ENCODE results near the gene BAK1.
A peak's percentile ranks its signal among the peaks of the same experiment; 100 is the strongest.

The BAK1 gene

GRCh38 chr6:33579828-33580714 is at the start of gene BAK1:
TSS of gene BAK1 (minus strand) at chr6:33580276. CDS start at chr6:33577604, 2,672 bp downstream.
- DNase-seq = peak; percentile 94

GRCh38 chr6:33628401-33628964 is 48.4 kb upstream of the BAK1 start:
- DNase-seq = no peak

- no peak for DNase-seq
These were observed 47.8 kb upstream of the BAK1 start for GRCh38 chr6:33627876-33628275.

- DNase-seq = no peak
These were observed 44.8 kb upstream of the BAK1 start for GRCh38 chr6:33624856-33625255.

GRCh38 chr6:33623895-33624381 is 43.9 kb upstream of the BAK1 start:
- DNase-seq = no peak

- DNase-seq = no peak
These were observed 42.7 kb upstream of the BAK1 start for GRCh38 chr6:33622456-33623431.

- peak; percentile 64 for DNase-seq
These were observed 41.8 kb upstream of the BAK1 start for GRCh38 chr6:33621711-33622388.

- peak; percentile 56 for DNase-seq
These were observed 41.0 kb upstream of the BAK1 start, which contains the start of gene ITPR3 for GRCh38 chr6:33620856-33621710. TSS of gene ITPR3 (plus strand) at chr6:33621322. CDS start at chr6:33621603, 281 bp downstream.

- DNase-seq = peak; percentile 58
These were observed 40.2 kb upstream of the BAK1 start for GRCh38 chr6:33620158-33620855.

GRCh38 chr6:33619166-33619840 is 39.2 kb upstream of the BAK1 start:
- no peak for DNase-seq

- no peak for DNase-seq
These were observed 36.8 kb upstream of the BAK1 start for GRCh38 chr6:33616913-33617312.

- no peak for DNase-seq
These were observed 36.0 kb upstream of the BAK1 start for GRCh38 chr6:33616113-33616512.

- no peak for DNase-seq
These were observed 33.7 kb upstream of the BAK1 start for GRCh38 chr6:33613795-33614168.

- peak; percentile 56 for DNase-seq
These were observed 33.2 kb upstream of the BAK1 start for GRCh38 chr6:33613146-33613794.

- no peak for DNase-seq
These were observed 31.0 kb upstream of the BAK1 start for GRCh38 chr6:33610779-33611732.

GRCh38 chr6:33610067-33610466 is 30.0 kb upstream of the BAK1 start:
- DNase-seq = no peak

- no peak for DNase-seq
These were observed 29.5 kb upstream of the BAK1 start for GRCh38 chr6:33609528-33609927.

- no peak for DNase-seq
These were observed 28.9 kb upstream of the BAK1 start for GRCh38 chr6:33609019-33609418.
